H4 (cell line): ENCODE results near the gene LY9. TPM values are rescaled to one million over a fixed set of nuclear protein-coding genes. Genes with fewer than 3 reads are reported as not detected.

ENCODE experiments used
- DNase-seq: peaks from one replicate; pipeline ENCODE4 v3.0.0-alpha.2; 2015; ENCODE audit warnings: low spot score
- total RNA-seq: library from RNA; depleted of rRNA; stranded (reverse); fragments of >200 nt; shearing (Covaris generic); gene quantifications from 2 replicates; pipeline ENCODE4 v1.2.3, GENCODE V29; 2014; rRNA removed

Gene LY9, protein sequence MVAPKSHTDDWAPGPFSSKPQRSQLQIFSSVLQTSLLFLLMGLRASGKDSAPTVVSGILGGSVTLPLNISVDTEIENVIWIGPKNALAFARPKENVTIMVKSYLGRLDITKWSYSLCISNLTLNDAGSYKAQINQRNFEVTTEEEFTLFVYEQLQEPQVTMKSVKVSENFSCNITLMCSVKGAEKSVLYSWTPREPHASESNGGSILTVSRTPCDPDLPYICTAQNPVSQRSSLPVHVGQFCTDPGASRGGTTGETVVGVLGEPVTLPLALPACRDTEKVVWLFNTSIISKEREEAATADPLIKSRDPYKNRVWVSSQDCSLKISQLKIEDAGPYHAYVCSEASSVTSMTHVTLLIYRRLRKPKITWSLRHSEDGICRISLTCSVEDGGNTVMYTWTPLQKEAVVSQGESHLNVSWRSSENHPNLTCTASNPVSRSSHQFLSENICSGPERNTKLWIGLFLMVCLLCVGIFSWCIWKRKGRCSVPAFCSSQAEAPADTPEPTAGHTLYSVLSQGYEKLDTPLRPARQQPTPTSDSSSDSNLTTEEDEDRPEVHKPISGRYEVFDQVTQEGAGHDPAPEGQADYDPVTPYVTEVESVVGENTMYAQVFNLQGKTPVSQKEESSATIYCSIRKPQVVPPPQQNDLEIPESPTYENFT
- not detected in 2 replicates for total RNA-seq

- no peak for DNase-seq
Measured at GRCh38 chr1:160795951-160796383, at the start of gene LY9. Gene LY9, plus strand, starts transcription at chr1:160796174. Its CDS starts 14 bp downstream, at chr1:160796188.

- no peak for DNase-seq
Measured at GRCh38 chr1:160746836-160747500, 49.0 kb upstream of the LY9 start.

DNA sequence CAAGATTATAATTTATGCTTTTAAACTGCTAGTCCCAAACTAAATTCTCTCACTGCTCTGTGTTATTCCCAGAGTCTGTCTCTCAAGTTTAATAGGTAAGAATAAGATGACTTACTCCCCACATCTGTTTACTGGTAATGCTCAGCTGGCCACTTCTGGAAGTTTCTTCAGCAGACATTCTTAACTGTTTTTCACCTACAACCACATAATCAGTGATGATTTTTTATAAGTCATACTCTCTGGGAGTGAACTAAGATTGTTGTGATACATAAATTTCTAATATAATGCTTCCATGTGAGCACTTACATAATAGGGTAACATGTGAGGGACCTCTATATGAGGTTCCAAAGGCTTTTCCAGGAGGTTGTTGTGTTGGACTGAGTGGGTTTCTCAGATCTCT, 48.3 kb upstream of the LY9 start:
- DNase-seq = no peak

DNA sequence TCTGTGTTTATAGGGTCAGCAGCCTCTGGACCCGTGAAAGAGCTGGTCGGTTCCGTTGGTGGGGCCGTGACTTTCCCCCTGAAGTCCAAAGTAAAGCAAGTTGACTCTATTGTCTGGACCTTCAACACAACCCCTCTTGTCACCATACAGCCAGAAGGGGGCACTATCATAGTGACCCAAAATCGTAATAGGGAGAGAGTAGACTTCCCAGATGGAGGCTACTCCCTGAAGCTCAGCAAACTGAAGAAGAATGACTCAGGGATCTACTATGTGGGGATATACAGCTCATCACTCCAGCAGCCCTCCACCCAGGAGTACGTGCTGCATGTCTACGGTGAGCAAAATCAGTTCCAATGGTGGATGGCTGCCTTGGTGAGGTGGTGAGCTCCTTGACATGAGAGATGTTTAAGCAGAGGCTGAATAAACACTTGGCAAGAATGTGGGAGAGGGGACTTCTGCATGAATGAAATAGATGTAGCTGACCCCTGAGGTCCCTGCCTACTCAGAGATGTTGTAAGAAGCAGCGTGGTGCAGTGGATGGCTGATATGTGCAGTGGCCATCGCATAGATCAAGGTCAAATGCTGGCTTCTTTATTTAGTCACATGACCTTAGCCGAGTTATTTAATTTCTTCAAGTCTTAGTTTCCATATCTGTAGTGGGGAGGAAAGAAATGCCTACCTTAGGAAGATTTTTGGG, 47.6 kb upstream of the LY9 start:
- DNase-seq = no peak

DNA sequence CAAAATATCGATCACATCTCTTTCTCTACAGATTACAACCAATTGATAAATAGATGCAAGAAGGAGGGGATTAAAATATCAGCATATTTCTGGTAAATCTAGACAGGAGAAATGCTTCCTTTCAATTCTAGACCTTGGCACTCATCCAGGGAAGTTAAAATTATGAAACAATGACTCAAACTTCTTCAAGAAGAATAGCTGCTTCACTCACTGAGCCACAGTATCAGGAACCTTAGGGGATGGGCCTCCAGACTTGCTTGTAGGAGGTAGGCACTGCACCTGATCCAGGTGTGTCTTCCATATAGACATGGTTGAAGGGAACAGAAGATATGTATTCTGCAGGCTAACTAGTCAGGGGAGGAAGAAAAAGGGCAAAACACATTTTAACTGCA, 47.1 kb upstream of the LY9 start:
- DNase-seq = no peak

DNA sequence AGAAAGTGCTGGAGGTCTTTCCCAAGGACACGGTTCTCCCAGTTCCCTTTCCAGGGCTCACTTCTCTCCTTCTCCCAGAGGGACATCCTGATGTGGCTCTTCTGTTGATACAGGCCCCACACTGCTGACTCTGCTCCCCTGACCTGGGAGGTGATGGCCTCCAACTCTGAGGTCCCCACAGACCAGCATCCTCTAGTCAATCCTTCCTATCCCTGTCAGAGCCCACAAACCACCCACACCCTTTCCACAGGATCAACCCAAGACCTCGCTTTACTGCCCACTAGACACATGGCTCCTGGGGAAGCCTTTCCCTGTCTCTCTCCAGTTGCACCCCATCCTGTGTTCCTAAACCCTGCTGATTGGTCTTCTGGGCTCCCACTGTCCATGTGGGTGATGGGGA, 45.4 kb upstream of the LY9 start:
- DNase-seq = no peak

- DNase-seq = no peak
Measured at GRCh38 chr1:160752406-160752805, 43.6 kb upstream of the LY9 start.

- no peak for DNase-seq
Measured at GRCh38 chr1:160752924-160753323, 43.0 kb upstream of the LY9 start.

DNA sequence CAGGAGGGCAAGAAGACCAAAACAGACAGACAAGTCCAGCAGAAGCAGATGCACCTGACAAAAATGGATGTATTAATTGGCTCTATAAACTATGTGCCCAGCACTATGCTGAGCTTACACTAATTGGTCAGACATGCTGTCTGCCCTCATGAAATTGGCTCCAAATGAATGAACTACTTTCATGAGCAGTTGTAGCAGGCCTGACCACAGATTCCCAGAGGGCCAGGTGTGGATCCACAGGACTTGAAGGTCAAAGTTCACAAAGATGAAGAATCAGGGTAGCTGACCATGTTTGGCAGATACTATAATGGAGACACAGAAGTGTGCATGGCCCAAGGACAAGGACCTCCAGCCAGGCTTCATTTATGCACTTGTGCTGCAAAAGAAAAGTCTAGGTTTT, 42.4 kb upstream of the LY9 start:
- DNase-seq = no peak

DNA sequence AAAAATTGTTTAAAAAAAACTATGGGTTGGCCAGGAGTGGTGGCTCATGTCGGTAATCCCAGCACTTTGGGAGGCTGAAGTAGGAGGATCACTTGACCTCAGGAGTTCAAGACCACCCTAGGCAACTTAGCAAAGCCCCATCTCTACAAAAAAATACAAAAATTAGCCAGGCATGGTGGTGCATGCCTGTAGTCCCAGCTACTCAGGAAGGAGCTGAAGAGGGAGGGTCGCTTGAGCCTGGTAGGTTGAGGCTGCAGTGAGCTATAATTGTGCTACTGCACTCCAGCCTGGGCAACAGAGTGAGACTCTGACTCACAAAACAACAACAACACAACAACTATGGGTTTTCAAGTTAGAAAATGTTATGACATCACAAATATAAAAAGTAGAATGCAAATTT, 40.5 kb upstream of the LY9 start:
- no peak for DNase-seq

GRCh38 chr1:160755911-160756848, 39.8 kb upstream of the LY9 start:
- DNase-seq = no peak

GRCh38 chr1:160756849-160757201, 39.1 kb upstream of the LY9 start:
- no peak for DNase-seq

DNA sequence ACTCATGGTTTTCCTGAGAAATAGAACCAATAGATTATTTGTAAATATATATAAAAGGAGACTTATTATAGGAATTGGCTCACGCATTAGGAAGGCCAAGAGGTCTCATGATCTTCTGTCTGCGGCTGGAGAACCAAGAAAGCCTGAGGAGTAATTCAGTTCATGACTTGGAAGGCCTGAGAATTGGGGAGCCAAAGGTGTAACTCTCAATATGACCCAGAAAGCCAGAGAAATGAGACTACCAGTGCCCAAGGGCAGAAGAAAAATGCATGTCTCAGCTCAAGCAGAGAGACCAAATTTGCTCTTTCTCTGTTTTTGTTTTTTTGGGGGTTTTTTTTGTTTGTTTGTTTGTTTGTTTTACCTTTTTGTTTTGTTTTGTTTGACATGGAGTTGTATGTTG, 37.5 kb upstream of the LY9 start:
- DNase-seq = no peak

DNA sequence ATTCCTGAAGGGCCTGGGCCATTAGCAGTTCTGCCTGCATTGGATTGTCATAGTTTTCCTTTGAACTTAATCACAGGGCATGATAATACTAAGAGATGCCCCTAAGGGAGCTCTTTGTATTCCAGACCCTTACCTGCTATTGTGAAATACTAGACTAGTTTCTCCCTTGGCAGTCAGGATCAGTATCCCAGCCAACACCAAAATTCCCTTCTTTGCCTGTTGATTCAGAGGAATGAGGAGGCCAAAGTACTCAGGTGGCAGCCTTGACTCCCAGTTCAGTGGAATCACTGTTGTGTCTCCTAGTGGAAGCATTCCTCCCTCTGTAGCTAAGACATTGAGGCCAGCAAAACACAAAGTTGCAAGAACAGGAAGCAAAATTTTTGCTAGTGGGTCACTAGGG, 36.2 kb upstream of the LY9 start:
- no peak for DNase-seq

- no peak for DNase-seq
Measured at GRCh38 chr1:160761046-160761445, 34.9 kb upstream of the LY9 start.

DNA sequence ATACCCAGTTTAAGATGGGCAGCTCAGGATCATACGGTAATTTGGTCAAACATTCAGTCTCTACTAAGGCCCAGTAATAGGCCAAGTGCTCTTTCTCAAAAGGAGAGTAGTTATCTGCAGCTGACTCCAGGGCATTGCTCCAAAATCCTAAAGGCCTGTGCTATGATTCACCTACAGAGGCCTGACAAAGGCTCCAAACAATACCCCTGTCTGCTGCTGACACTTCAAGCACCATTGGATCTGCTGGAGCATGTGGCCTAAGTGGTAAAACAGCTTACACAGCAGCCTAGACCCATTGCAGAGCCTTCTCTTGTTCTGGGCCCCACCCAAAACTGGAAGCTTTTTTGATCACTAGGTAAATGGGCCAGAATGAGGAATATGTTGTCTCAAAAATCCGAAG, 34.1 kb upstream of the LY9 start:
- DNase-seq = no peak

DNA sequence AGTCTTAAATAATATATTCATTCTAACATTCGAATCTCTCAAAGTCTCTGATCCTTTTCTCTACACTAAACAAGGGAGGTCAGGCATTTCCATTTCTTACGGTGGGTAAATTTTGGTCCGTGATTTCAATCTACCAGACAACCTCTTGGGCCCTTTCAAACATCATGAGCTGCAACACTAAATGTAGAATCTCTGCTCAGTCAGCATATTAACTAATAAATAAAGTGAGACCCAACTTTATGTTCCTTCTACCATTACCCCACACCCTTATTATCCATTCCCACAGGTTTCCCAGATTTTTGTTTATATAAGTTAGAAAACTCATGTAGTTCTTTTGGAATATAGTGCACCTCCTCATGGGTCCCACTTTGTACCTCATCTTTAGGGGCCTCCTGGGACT, 32.0 kb upstream of the LY9 start:
- DNase-seq = no peak

- DNase-seq = no peak
Measured at GRCh38 chr1:160767395-160768294, 28.3 kb upstream of the LY9 start.

DNA sequence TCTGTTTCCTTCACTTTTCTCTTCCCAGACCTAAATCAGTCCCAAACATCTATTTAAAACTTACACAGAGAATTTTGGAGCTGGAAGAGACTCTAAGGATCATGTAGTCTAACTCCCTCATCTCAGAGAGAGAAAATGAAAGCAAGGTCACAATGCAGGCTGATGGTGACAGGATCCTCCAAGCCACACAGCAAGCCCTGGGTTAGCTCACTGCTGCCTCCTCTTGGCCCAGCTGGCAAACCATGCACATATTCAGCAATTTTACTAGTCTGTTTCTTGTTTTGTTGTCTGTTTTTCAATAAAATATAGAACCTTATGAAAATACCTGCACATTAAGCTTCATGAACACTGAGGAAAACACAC, 27.7 kb upstream of the LY9 start:
- peak; percentile 65 for DNase-seq

DNA sequence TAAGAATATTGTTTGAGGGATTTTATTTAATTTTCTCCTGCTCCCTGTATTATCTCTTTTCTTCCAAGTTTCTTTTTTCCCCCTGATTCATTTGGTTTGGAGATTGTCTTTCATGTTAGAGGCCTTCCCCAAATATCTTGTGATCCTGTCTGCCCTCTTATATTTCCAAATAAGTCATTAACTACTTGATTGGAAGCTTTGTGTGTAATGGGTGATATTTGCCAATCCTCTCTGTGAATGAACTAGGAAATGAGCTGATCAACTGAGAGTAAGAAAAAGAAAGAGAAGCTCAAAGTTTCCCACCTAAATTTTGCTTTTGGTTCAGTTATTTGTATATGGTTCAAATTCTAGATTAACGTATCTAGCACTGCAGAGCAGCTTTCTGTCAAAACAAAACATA, 23.6 kb upstream of the LY9 start:
- no peak for DNase-seq
